SK-N-SH treated with all-trans-retinoic acid at 6 μM for 48 hours (cell line): ENCODE data around the gene TMEM200B.

Experiments used
- ARNTL ChIP-seq: fragments of 450-650 bp; formaldehyde crosslinking; IDR thresholded peaks from 2 replicates; pipeline ENCODE4 v1.5.0; 2020; ENCODE audit warnings: low read depth, mild to moderate bottlenecking, moderate library complexity, borderline replicate concordance
- BACH2 ChIP-seq: fragments of 250-450 bp; sonication (Bioruptor Pico); IDR thresholded peaks from 2 replicates; pipeline ENCODE4 v1.9.0; 2021; ENCODE audit warnings: mild to moderate bottlenecking, borderline replicate concordance
- CREB5 ChIP-seq: fragments of 250-450 bp; sonication (Bioruptor Pico); IDR thresholded peaks from 2 replicates; pipeline ENCODE4 v1.5.1; 2020; ENCODE audit warnings: low read depth, mild to moderate bottlenecking, moderate library complexity
- OSR1 ChIP-seq: fragments of 250-450 bp; sonication (Bioruptor Pico); IDR thresholded peaks from 2 replicates; pipeline ENCODE4 v1.8.0; 2022; ENCODE audit warnings: moderate library complexity, mild to moderate bottlenecking, inconsistent platforms
- PATZ1 ChIP-seq: fragments of 250-450 bp; sonication (Bioruptor Pico); IDR thresholded peaks from 2 replicates; pipeline ENCODE4 v1.8.0; 2020; ENCODE audit warnings: mild to moderate bottlenecking, moderate library complexity, borderline replicate concordance
- RARB ChIP-seq: fragments of 250-450 bp; sonication (Bioruptor Pico); IDR thresholded peaks from 2 replicates; pipeline ENCODE4 v1.8.0; 2021; ENCODE audit warnings: mild to moderate bottlenecking, moderate library complexity
- SNAI2 ChIP-seq: fragments of 250-450 bp; sonication (Bioruptor Pico); IDR thresholded peaks from 2 replicates; pipeline ENCODE4 v1.5.0; 2020; ENCODE audit warnings: mild to moderate bottlenecking, moderate library complexity
- ZC3H10 ChIP-seq: fragments of 250-450 bp; sonication (Bioruptor Pico); IDR thresholded peaks from 2 replicates; pipeline ENCODE4 v1.5.1; 2021; ENCODE audit warnings: mild to moderate bottlenecking, moderate library complexity
- ZFP3 ChIP-seq: fragments of 250-450 bp; sonication (Bioruptor Pico); IDR thresholded peaks from 2 replicates; pipeline ENCODE4 v1.5.0; 2020; ENCODE audit warnings: mild to moderate bottlenecking, moderate library complexity
- ZFP30 ChIP-seq: fragments of 450-650 bp; formaldehyde crosslinking; IDR thresholded peaks from 2 replicates; pipeline ENCODE4 v1.5.0; 2022; ENCODE audit warnings: mild to moderate bottlenecking, moderate library complexity
- TF ChIP-seq, protein P1 (sequence below): fragments of 250-450 bp; sonication (Bioruptor Pico); IDR thresholded peaks from 2 replicates; pipeline ENCODE4 v1.8.0; 2021; ENCODE audit warnings: low read depth, mild to moderate bottlenecking, moderate library complexity, borderline replicate concordance
- TF ChIP-seq, protein P2 (sequence below): fragments of 250-450 bp; sonication (Bioruptor Pico); IDR thresholded peaks from 2 replicates; pipeline ENCODE4 v1.5.0; 2020; ENCODE audit warnings: mild to moderate bottlenecking, moderate library complexity

DNA sequence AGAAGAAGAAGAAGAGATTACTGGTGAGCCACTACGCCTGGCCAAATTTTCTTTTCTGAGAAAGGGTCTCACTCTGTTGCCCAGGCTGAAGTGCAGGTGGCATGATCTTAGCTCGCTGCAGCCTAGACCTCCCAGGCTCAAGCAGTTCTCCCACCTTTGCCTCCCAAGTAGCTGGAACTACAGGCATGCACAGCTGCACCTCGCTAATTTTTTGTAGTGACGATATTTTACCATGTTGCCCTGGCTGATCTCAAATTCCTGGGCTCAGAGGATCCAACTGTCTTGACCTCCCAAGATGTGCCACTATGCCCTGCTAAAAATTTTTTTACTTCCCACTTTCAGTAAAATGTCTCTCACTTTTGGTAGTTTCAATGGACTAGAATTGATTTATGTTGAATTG lies 24.4 kb downstream of the TMEM200B start:
- TF ChIP-seq ARNTL (CRISPR knock-in tag), result no peak
- TF ChIP-seq BACH2 (CRISPR knock-in tag), result no peak
- no peak for TF ChIP-seq RARB (CRISPR knock-in tag)
- no peak for TF ChIP-seq ZFP3 (CRISPR knock-in tag)
- TF ChIP-seq, protein P1, sequence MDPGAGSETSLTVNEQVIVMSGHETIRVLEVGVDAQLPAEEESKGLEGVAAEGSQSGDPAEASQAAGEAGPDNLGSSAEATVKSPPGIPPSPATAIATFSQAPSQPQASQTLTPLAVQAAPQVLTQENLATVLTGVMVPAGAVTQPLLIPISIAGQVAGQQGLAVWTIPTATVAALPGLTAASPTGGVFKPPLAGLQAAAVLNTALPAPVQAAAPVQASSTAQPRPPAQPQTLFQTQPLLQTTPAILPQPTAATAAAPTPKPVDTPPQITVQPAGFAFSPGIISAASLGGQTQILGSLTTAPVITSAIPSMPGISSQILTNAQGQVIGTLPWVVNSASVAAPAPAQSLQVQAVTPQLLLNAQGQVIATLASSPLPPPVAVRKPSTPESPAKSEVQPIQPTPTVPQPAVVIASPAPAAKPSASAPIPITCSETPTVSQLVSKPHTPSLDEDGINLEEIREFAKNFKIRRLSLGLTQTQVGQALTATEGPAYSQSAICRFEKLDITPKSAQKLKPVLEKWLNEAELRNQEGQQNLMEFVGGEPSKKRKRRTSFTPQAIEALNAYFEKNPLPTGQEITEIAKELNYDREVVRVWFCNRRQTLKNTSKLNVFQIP (CRISPR knock-in tag), result no peak
- TF ChIP-seq PATZ1, result no peak
- no peak for TF ChIP-seq ZFP30 (CRISPR knock-in tag)
- TF ChIP-seq, protein P2, sequence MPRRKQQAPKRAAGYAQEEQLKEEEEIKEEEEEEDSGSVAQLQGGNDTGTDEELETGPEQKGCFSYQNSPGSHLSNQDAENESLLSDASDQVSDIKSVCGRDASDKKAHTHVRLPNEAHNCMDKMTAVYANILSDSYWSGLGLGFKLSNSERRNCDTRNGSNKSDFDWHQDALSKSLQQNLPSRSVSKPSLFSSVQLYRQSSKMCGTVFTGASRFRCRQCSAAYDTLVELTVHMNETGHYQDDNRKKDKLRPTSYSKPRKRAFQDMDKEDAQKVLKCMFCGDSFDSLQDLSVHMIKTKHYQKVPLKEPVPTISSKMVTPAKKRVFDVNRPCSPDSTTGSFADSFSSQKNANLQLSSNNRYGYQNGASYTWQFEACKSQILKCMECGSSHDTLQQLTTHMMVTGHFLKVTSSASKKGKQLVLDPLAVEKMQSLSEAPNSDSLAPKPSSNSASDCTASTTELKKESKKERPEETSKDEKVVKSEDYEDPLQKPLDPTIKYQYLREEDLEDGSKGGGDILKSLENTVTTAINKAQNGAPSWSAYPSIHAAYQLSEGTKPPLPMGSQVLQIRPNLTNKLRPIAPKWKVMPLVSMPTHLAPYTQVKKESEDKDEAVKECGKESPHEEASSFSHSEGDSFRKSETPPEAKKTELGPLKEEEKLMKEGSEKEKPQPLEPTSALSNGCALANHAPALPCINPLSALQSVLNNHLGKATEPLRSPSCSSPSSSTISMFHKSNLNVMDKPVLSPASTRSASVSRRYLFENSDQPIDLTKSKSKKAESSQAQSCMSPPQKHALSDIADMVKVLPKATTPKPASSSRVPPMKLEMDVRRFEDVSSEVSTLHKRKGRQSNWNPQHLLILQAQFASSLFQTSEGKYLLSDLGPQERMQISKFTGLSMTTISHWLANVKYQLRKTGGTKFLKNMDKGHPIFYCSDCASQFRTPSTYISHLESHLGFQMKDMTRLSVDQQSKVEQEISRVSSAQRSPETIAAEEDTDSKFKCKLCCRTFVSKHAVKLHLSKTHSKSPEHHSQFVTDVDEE, result no peak
- no peak for TF ChIP-seq ZC3H10 (CRISPR knock-in tag)
- TF ChIP-seq CREB5 (CRISPR knock-in tag), result no peak
- no peak for TF ChIP-seq SNAI2
- no peak for TF ChIP-seq OSR1 (CRISPR knock-in tag)
